DMS79 (cell line): ENCODE data around the gene RWDD3.

Experiments
- DNase-seq: peaks from one replicate; lab custom pipeline; 2025; lab: John Stamatoyannopoulos, UW

The RWDD3 gene

GRCh38 chr1:95230256-95230655 lies 3.8 kb upstream of the RWDD3 start:
- DNase-seq, result no peak

- DNase-seq, result no peak
These were observed 3.2 kb upstream of the RWDD3 start for GRCh38 chr1:95230768-95231191.

- no peak for DNase-seq
These were observed 1.2 kb upstream of the RWDD3 start for GRCh38 chr1:95232646-95233318.

- no peak for DNase-seq
These were observed 682 bp upstream of the RWDD3 start for GRCh38 chr1:95233319-95233736.

- DNase-seq, result no peak
These were observed 3.0 kb downstream of the RWDD3 start for GRCh38 chr1:95236784-95237575.

- DNase-seq, result no peak
These were observed 4.1 kb downstream of the RWDD3 start for GRCh38 chr1:95237981-95238703.

- no peak for DNase-seq
These were observed 11.0 kb downstream of the RWDD3 start for GRCh38 chr1:95245029-95245428.

- no peak for DNase-seq
These were observed 12.5 kb downstream of the RWDD3 start for GRCh38 chr1:95246511-95246910.

GRCh38 chr1:95247607-95248006 lies 13.6 kb downstream of the RWDD3 start:
- DNase-seq, result no peak

GRCh38 chr1:95249916-95250315 lies 15.9 kb downstream of the RWDD3 start:
- DNase-seq, result no peak

- no peak for DNase-seq
These were observed 18.4 kb downstream of the RWDD3 start for GRCh38 chr1:95252422-95252821.

GRCh38 chr1:95254959-95255358 lies 20.9 kb downstream of the RWDD3 start:
- no peak for DNase-seq

GRCh38 chr1:95255826-95256225 lies 21.8 kb downstream of the RWDD3 start:
- DNase-seq, result no peak

GRCh38 chr1:95257758-95258157 lies 23.7 kb downstream of the RWDD3 start:
- peak; percentile 8 for DNase-seq

GRCh38 chr1:95259245-95259644 lies 25.2 kb downstream of the RWDD3 start:
- DNase-seq, result no peak

- no peak for DNase-seq
These were observed 28.9 kb downstream of the RWDD3 start for GRCh38 chr1:95262913-95263312.

- no peak for DNase-seq
These were observed 29.4 kb downstream of the RWDD3 start for GRCh38 chr1:95263450-95263849.

GRCh38 chr1:95265106-95265505 lies 31.1 kb downstream of the RWDD3 start:
- no peak for DNase-seq

- DNase-seq, result no peak
These were observed 42.4 kb downstream of the RWDD3 start for GRCh38 chr1:95276429-95276828.

GRCh38 chr1:95278173-95279006 lies 44.4 kb downstream of the RWDD3 start:
- DNase-seq, result no peak

- no peak for DNase-seq
These were observed 47.9 kb downstream of the RWDD3 start for GRCh38 chr1:95281781-95282517.
